ENCODE data around the gene MC3R. TPM values are rescaled to one million over a fixed set of nuclear protein-coding genes. Genes with fewer than 3 reads are reported as not detected.

The MC3R gene
- total RNA-seq, 1 experiment from 2014 or later: not detected

DNA sequence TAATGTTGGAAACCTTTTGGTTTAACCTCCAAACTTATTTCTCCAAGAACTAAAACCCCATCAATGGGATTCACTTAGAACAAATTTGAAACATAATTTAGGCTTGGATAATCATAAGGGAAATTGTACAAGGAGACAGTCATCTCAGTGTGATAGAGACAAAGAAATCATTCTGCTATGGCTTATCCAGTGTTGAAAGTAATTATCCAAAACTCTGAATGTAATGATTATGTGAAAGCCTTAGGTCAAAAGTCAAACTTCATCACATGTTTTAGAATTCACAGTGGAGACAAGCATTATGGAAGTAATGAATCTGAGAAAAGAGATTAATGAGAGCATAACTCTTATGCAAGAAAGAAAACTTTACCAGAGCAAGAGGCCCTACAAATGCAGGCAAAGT is 20.0 kb downstream of the MC3R start:
- no peak overlapping the region for H3K4ac ChIP-seq (ENCODE audit: low read depth, low read length)
- no peak overlapping the region for H2BK15ac ChIP-seq (ENCODE audit: low read depth, low read length)
- H3K23ac ChIP-seq (ENCODE audit: insufficient read length, low read depth, low read length): no peak overlapping the region
- H2AFZ ChIP-seq (ENCODE audit: low read length): no peak overlapping the region
- H3K18ac ChIP-seq (ENCODE audit: insufficient read length, low read depth, low read length): no peak overlapping the region
- H4K20me1 ChIP-seq (ENCODE audit: control insufficient read depth, insufficient read depth, insufficient read length): no peaks in the 10 kb centered on the region
- H4K91ac ChIP-seq (ENCODE audit: insufficient read length, low read depth, low read length): no peak overlapping the region
- Mint-ChIP-seq H3K9me3 (peaks cover 88 to 96% of the 10 kb centered on the region in 2 experiments), H3K27me3 (ENCODE audit: low read depth) (peaks cover 4% of the 10 kb centered on the region), H3K4me3 (no peak overlapping the region), H3K4me1 (no peaks in the 10 kb centered on the region), H3K36me3 (ENCODE audit: insufficient read depth in 1 of 3, low read depth in 3 of 3) (peaks cover 6 to 22% (median 6%) of the 10 kb centered on the region in 3 experiments; a peak in 6 of 7 replicates), H3K27ac (no peak overlapping the region)
- no peaks in the 10 kb centered on the region for H3K23me2 ChIP-seq (ENCODE audit: insufficient read length, low read depth, low read length, poor library complexity, severe bottlenecking)
- no peak overlapping the region for H2BK120ac ChIP-seq (ENCODE audit: low read depth, low read length, poor library complexity, severe bottlenecking)
- peaks cover 87% of the 10 kb centered on the region for H3K9me3 ChIP-seq (ENCODE audit: control insufficient read depth, low read depth, low read length)
- H3K9ac ChIP-seq (ENCODE audit: extremely low read depth, insufficient read length, low read length): no peak overlapping the region
- no peak overlapping the region for H2BK20ac ChIP-seq (ENCODE audit: low read depth, low read length, poor library complexity, severe bottlenecking)
- H3T11ph ChIP-seq (ENCODE audit: low read length): no peak overlapping the region
- H3K4me1 ChIP-seq (ENCODE audit: insufficient read depth, low read length): no peaks in the 10 kb centered on the region
- H3K27me3 ChIP-seq (ENCODE audit: insufficient read depth, low read length): no peaks in the 10 kb centered on the region
- H3K79me2 ChIP-seq (ENCODE audit: insufficient read depth, low read length): no peaks in the 10 kb centered on the region
- no peaks in the 10 kb centered on the region for H3K79me1 ChIP-seq (ENCODE audit: insufficient read depth, low read depth, low read length, poor library complexity, severe bottlenecking)
- H3K56ac ChIP-seq (ENCODE audit: insufficient read length, low read depth, low read length): no peak overlapping the region
- no peak overlapping the region for H3K14ac ChIP-seq (ENCODE audit: insufficient read depth, low read length)
- no peak overlapping the region for H4K8ac ChIP-seq (replicated peaks; ENCODE audit: insufficient read length, low read depth, low read length)
- H2BK5ac ChIP-seq (ENCODE audit: insufficient read length, low read length): no peak overlapping the region
- no peak overlapping the region for H3K27ac ChIP-seq (ENCODE audit: insufficient read length, low read depth, low read length)
- H2AK5ac ChIP-seq (ENCODE audit: insufficient read length, low read length): no peak overlapping the region
- H4K5ac ChIP-seq (ENCODE audit: insufficient read length, low read depth, low read length): no peak overlapping the region
- H2BK12ac ChIP-seq (ENCODE audit: insufficient read length, low read depth, low read length): no peak overlapping the region
- no peak for DNase-seq
- TF ChIP-seq, protein P1, sequence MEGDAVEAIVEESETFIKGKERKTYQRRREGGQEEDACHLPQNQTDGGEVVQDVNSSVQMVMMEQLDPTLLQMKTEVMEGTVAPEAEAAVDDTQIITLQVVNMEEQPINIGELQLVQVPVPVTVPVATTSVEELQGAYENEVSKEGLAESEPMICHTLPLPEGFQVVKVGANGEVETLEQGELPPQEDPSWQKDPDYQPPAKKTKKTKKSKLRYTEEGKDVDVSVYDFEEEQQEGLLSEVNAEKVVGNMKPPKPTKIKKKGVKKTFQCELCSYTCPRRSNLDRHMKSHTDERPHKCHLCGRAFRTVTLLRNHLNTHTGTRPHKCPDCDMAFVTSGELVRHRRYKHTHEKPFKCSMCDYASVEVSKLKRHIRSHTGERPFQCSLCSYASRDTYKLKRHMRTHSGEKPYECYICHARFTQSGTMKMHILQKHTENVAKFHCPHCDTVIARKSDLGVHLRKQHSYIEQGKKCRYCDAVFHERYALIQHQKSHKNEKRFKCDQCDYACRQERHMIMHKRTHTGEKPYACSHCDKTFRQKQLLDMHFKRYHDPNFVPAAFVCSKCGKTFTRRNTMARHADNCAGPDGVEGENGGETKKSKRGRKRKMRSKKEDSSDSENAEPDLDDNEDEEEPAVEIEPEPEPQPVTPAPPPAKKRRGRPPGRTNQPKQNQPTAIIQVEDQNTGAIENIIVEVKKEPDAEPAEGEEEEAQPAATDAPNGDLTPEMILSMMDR (conservative IDR thresholded peaks at IDR 0.05): no peak
- H3K4me2 ChIP-seq (ENCODE audit: insufficient read depth, insufficient read length, low read length): no peak overlapping the region

Measured in H9 (cell line).